ENCODE measurements around the gene SHOC1. TPM values are rescaled to one million over a fixed set of nuclear protein-coding genes. Genes with fewer than 3 reads are reported as not detected.

SHOC1 gene
- total RNA-seq, 2 experiments from 2014 or later = not detected

DNA sequence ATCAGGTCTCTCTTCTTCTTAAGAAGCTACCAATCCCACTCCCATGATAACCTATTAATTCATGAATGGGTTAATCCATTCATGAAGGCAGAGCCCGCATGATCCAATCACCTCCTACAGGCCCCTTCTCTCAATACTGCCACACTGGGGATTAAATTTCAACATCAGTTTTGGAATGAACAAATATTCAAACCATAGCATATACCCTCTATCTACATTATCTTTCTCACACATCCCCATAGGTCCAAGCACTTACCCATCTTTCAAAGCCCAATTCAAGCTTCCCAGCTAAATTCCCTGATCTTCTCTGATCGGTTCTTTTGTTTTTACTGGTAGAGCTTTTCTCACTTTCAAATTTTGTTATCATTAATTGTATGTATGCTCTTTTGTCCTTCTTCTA lies 10.5 kb upstream of the SHOC1 start:
- H3K36me3 ChIP-seq (ENCODE audit: insufficient read depth, low read length) = no peaks in the 10 kb centered on the region
- POLR2A ChIA-PET = interaction anchor here (0.6 kb wide), 1 partner anchor 80 kb away, joined by 4 read pairs; no protein-coding TSS in a partner anchor

DNA sequence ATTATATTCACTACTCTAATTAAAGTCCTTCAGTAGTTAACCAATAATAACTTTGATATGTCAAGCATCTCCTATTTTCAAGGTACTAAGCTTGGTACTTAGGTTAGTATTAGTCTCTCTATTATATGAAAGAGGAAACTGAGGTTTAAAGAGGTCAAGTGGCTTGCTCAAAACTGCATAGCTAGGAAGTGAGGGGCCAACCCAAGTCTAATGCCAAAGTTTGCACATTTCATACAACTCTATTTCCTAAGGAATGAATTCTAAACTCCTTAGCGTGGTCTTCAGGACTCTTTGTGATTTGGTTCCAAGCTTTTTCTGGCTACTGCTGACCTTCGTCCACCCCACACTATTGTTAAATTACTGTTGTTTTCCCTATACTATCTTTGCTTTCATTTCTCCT lies 9.9 kb upstream of the SHOC1 start:
- H3K27ac ChIP-seq (ENCODE audit: low read depth, low read length, poor library complexity, severe bottlenecking) = no peak overlapping the region
- ChIA-PET POLR2A (no interaction called here), CTCF (ENCODE audit: unreplicated experiment) (no interaction called here)
- no peak for DNase-seq (ENCODE audit: low spot score)
- H3K9me3 ChIP-seq (ENCODE audit: low read length) = no peaks in the 10 kb centered on the region
- intact Hi-C loops (cut with micrococcal nuclease; ENCODE audit: unreplicated experiment) = no loop called here
- H3K79me2 ChIP-seq (ENCODE audit: insufficient read depth, low read depth, low read length) = no peaks in the 10 kb centered on the region
- BruUV-seq (replicated peaks) = no TSS peak
- H3K4me2 ChIP-seq (ENCODE audit: low read length) = no peak overlapping the region
- H3K4me1 ChIP-seq (ENCODE audit: insufficient read depth, low read length, poor library complexity, severe bottlenecking) = no peaks in the 10 kb centered on the region
- no peak overlapping the region for H2AFZ ChIP-seq (ENCODE audit: low read length)
- no peaks in the 10 kb centered on the region for H3K9me2 ChIP-seq (ENCODE audit: insufficient read depth, low read length)
- TF ChIP-seq EZH2phosphoT487 (IDR thresholded peaks at IDR 0.05; ENCODE audit: borderline replicate concordance, low read depth, low read length) (no peak), CTCF (conservative IDR thresholded peaks at IDR 0.05; ENCODE audit: low read length) (no peak)
- no peak overlapping the region for H3K4me3 ChIP-seq (ENCODE audit: low read depth, low read length, poor library complexity, severe bottlenecking)
- no peaks in the 10 kb centered on the region for H4K20me1 ChIP-seq (ENCODE audit: insufficient read depth, low read length)
- H3K36me3 ChIP-seq (ENCODE audit: insufficient read depth, low read length) = no peaks in the 10 kb centered on the region

More for the DNA sequence above, 10.5 kb upstream of the SHOC1 start:
- no peaks in the 10 kb centered on the region for H3K9me2 ChIP-seq (ENCODE audit: insufficient read depth, low read length)
- no peaks in the 10 kb centered on the region for H3K4me1 ChIP-seq (ENCODE audit: insufficient read depth, low read length, poor library complexity, severe bottlenecking)
- no peaks in the 10 kb centered on the region for H3K79me2 ChIP-seq (ENCODE audit: insufficient read depth, low read depth, low read length)
- H3K4me2 ChIP-seq (ENCODE audit: low read length) = no peak overlapping the region
- CTCF ChIA-PET (ENCODE audit: unreplicated experiment) = no interaction called here
- DNase-seq (ENCODE audit: low spot score) = no peak
- no TSS peak for BruUV-seq (replicated peaks)
- H3K4me3 ChIP-seq (ENCODE audit: low read depth, low read length, poor library complexity, severe bottlenecking) = no peak overlapping the region
- H3K27ac ChIP-seq (ENCODE audit: low read depth, low read length, poor library complexity, severe bottlenecking) = no peak overlapping the region
- no peak overlapping the region for H2AFZ ChIP-seq (ENCODE audit: low read length)
- H4K20me1 ChIP-seq (ENCODE audit: insufficient read depth, low read length) = no peaks in the 10 kb centered on the region
- H3K9me3 ChIP-seq (ENCODE audit: low read length) = no peaks in the 10 kb centered on the region
- TF ChIP-seq CTCF (conservative IDR thresholded peaks at IDR 0.05; ENCODE audit: low read length) = no peak
- intact Hi-C loops (cut with micrococcal nuclease; ENCODE audit: unreplicated experiment) = no loop called here

DNA sequence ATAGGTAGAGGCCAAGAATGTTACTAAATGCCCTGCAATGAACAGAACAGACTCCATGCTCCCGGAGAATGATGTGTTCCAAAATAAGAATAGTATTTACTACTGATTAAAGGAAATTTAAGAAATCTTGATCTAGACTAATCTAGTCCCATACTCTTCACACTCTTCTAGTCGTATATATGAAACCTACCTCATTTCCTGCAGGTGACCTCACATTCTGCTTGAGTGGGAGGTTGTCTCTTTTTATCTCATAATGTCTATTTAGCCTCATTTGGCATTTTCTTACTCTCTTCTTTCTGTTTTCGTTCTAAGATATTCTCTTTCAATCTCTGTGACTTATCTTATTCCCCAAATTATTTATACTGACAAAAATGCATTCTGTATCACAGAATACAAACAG lies 9.2 kb upstream of the SHOC1 start:
- Histone ChIP-seq H3K9me2 (ENCODE audit: insufficient read depth, low read length) (no peaks in the 10 kb centered on the region), H3K79me2 (ENCODE audit: insufficient read depth, low read depth, low read length) (no peaks in the 10 kb centered on the region), H3K27ac (ENCODE audit: low read depth, low read length, poor library complexity, severe bottlenecking) (no peak overlapping the region), H3K4me2 (ENCODE audit: low read length) (no peak overlapping the region), H3K4me3 (ENCODE audit: low read depth, low read length, poor library complexity, severe bottlenecking) (no peak overlapping the region), H3K9me3 (ENCODE audit: low read length) (no peaks in the 10 kb centered on the region), H4K20me1 (ENCODE audit: insufficient read depth, low read length) (no peaks in the 10 kb centered on the region), H3K4me1 (ENCODE audit: insufficient read depth, low read length, poor library complexity, severe bottlenecking) (no peaks in the 10 kb centered on the region), H2AFZ (ENCODE audit: low read length) (no peak overlapping the region), H3K36me3 (ENCODE audit: insufficient read depth, low read length) (no peaks in the 10 kb centered on the region)
- ChIA-PET POLR2A (interaction anchor here (0.6 kb wide), 1 partner anchor 80 kb away, joined by 5 read pairs; no protein-coding TSS in a partner anchor), CTCF (ENCODE audit: unreplicated experiment) (no interaction called here)
- no peak for DNase-seq (ENCODE audit: low spot score)
- intact Hi-C loops (cut with micrococcal nuclease; ENCODE audit: unreplicated experiment) = no loop called here
- TF ChIP-seq CTCF (conservative IDR thresholded peaks at IDR 0.05; ENCODE audit: low read length) = no peak
- TF ChIP-seq EZH2phosphoT487 (IDR thresholded peaks at IDR 0.05; ENCODE audit: borderline replicate concordance, low read depth, low read length) = no peak
- BruUV-seq (replicated peaks) = no TSS peak

All from OCI-LY7 (cell line).